HG03565 (cell line): ENCODE results near the gene MCUR1.
"Not testable (repeated sequence)": the region's sequence is repeated elsewhere in the genome, so short reads cannot be mapped to it uniquely, and the experiment has no call there.

Experiments
- ATAC-seq: cut with Tn5 transposase; IDR thresholded peaks from one replicate; pipeline ENCODE4 v1.9.1; 2021; ENCODE audit warnings: mild to moderate bottlenecking, moderate library complexity; ENCODE audit not compliant: unreplicated experiment

MCUR1 gene

GRCh38 chr6:13814176-13814937 is at the start of gene MCUR1:
MCUR1 (minus strand) TSS chr6:13814557; CDS start chr6:13814429, 128 bp downstream.
- peak; percentile 65 for ATAC-seq

- ATAC-seq = no peak
These were observed 49.4 kb upstream of the MCUR1 start for GRCh38 chr6:13863699-13864155.

- ATAC-seq = not testable (repeated sequence)
These were observed 46.3 kb upstream of the MCUR1 start for GRCh38 chr6:13860556-13861185.

- ATAC-seq = no peak
These were observed 45.7 kb upstream of the MCUR1 start for GRCh38 chr6:13859871-13860555.

GRCh38 chr6:13854716-13855250 is 40.4 kb upstream of the MCUR1 start:
- no peak for ATAC-seq

- no peak for ATAC-seq
These were observed 39.5 kb upstream of the MCUR1 start for GRCh38 chr6:13853871-13854270.

GRCh38 chr6:13851803-13852202 is 37.4 kb upstream of the MCUR1 start:
- no peak for ATAC-seq

GRCh38 chr6:13851330-13851729 is 37.0 kb upstream of the MCUR1 start:
- no peak for ATAC-seq

- not testable (repeated sequence) for ATAC-seq
These were observed 36.3 kb upstream of the MCUR1 start for GRCh38 chr6:13850690-13851089.

GRCh38 chr6:13848522-13849150 is 34.3 kb upstream of the MCUR1 start:
- no peak for ATAC-seq

GRCh38 chr6:13847326-13848050 is 33.1 kb upstream of the MCUR1 start:
- ATAC-seq = no peak

- ATAC-seq = no peak
These were observed 32.5 kb upstream of the MCUR1 start for GRCh38 chr6:13846841-13847240.

- ATAC-seq = no peak
These were observed 27.6 kb upstream of the MCUR1 start for GRCh38 chr6:13841936-13842335.

- ATAC-seq = no peak
These were observed 24.3 kb upstream of the MCUR1 start for GRCh38 chr6:13838616-13839015.

GRCh38 chr6:13836170-13836569 is 21.8 kb upstream of the MCUR1 start:
- no peak for ATAC-seq

- ATAC-seq = no peak
These were observed 20.4 kb upstream of the MCUR1 start for GRCh38 chr6:13834790-13835189.

- ATAC-seq = not testable (repeated sequence)
These were observed 19.7 kb upstream of the MCUR1 start for GRCh38 chr6:13834018-13834417.

GRCh38 chr6:13832778-13833177 is 18.4 kb upstream of the MCUR1 start:
- ATAC-seq = no peak

GRCh38 chr6:13831615-13832014 is 17.3 kb upstream of the MCUR1 start:
- peak; percentile 68 for ATAC-seq

GRCh38 chr6:13830803-13831202 is 16.4 kb upstream of the MCUR1 start:
- ATAC-seq = no peak
